HG02885 (cell line): ENCODE results near the gene TRAM2.

Source experiments
- ATAC-seq: cut with Tn5 transposase; IDR thresholded peaks from one replicate; pipeline ENCODE4 v1.9.1; 2021; ENCODE audit warnings: mild to moderate bottlenecking; ENCODE audit not compliant: unreplicated experiment, poor library complexity

Gene TRAM2

GRCh38 chr6:52513896-52514295, 63.0 kb downstream of the TRAM2 start:
- ATAC-seq, result no peak

- no peak for ATAC-seq
These were observed 63.4 kb downstream of the TRAM2 start for GRCh38 chr6:52513464-52513863.

GRCh38 chr6:52512199-52512598, 64.7 kb downstream of the TRAM2 start:
- ATAC-seq, result no peak

- no peak for ATAC-seq
These were observed 65.2 kb downstream of the TRAM2 start for GRCh38 chr6:52511572-52512151.

GRCh38 chr6:52511163-52511562, 65.7 kb downstream of the TRAM2 start:
- no peak for ATAC-seq

GRCh38 chr6:52510213-52510562, 66.7 kb downstream of the TRAM2 start:
- ATAC-seq, result peak; percentile 53

GRCh38 chr6:52509281-52510212, 67.3 kb downstream of the TRAM2 start:
- peak; percentile 72 for ATAC-seq

- no peak for ATAC-seq
These were observed 68.6 kb downstream of the TRAM2 start for GRCh38 chr6:52508261-52508739.

GRCh38 chr6:52507557-52508260, 69.2 kb downstream of the TRAM2 start:
- ATAC-seq, result no peak

GRCh38 chr6:52506476-52506875, 70.4 kb downstream of the TRAM2 start:
- ATAC-seq, result no peak

- ATAC-seq, result no peak
These were observed 71.0 kb downstream of the TRAM2 start for GRCh38 chr6:52505726-52506409.

- ATAC-seq, result no peak
These were observed 72.1 kb downstream of the TRAM2 start for GRCh38 chr6:52504782-52505136.

GRCh38 chr6:52503851-52504781, 72.7 kb downstream of the TRAM2 start:
- ATAC-seq, result no peak

GRCh38 chr6:52503323-52503747, 73.5 kb downstream of the TRAM2 start:
- no peak for ATAC-seq

- no peak for ATAC-seq
These were observed 74.4 kb downstream of the TRAM2 start for GRCh38 chr6:52502306-52503029.

GRCh38 chr6:52500238-52501129, 76.4 kb downstream of the TRAM2 start:
- ATAC-seq, result no peak

GRCh38 chr6:52499681-52500236, 77.1 kb downstream of the TRAM2 start:
- ATAC-seq, result no peak

GRCh38 chr6:52499026-52499425, 77.8 kb downstream of the TRAM2 start:
- no peak for ATAC-seq
